Measurements from ENCODE around the gene ATP1B3. TPM values are rescaled to one million over a fixed set of nuclear protein-coding genes. Genes with fewer than 3 reads are reported as not detected.

Gene ATP1B3
- total and polyA plus RNA-seq, 2 of the 13 experiments (the other 11 are each of a cell fraction or from before 2014, with no cell fraction given) = 84.3 to 93.6 TPM

DNA sequence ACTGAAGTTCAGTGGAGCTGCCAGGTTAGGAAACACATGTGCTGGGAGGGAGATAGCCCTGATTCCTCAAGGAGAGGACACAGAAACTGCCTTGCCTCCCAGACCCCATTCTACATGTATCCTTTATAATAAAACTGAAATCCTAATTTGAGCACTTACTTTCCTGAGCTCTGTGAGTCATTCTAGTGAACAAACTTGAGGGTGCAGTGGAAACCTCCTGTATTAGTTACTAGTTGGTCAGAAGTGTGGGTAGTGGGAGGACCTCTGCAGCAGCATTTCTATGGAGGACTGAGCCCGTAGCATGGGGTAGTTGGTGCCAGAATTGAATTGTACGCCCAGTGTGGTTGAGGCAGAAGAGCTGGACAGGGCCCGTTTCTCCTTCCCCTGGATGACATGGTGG is 23.9 kb downstream of the ATP1B3 start:
- ATAC-seq (no peak), FAIRE-seq (no peak), DNase-seq (ENCODE audit: low spot score) (no peak)
- H3K4me1 ChIP-seq (ENCODE audit: insufficient read depth, low read length) = no peaks in the 10 kb centered on the region
- TF ChIP-seq, protein P1, sequence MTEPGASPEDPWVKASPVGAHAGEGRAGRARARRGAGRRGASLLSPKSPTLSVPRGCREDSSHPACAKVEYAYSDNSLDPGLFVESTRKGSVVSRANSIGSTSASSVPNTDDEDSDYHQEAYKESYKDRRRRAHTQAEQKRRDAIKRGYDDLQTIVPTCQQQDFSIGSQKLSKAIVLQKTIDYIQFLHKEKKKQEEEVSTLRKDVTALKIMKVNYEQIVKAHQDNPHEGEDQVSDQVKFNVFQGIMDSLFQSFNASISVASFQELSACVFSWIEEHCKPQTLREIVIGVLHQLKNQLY (CRISPR knock-in tag; IDR thresholded peaks at IDR 0.05) = no peak
- no peak for TF ChIP-seq ZFP37 (CRISPR knock-in tag; IDR thresholded peaks at IDR 0.05; ENCODE audit: borderline replicate concordance)
- TF ChIP-seq CHD2 (IDR thresholded peaks at IDR 0.05; ENCODE audit: low read depth, low read length) = no peak
- no peak for TF ChIP-seq ZNF7 (CRISPR knock-in tag; IDR thresholded peaks at IDR 0.05)
- H3K79me2 ChIP-seq (ENCODE audit: insufficient read depth, low read length) = peaks cover 19% of the 10 kb centered on the region
- no peaks in the 10 kb centered on the region for H3K27me3 ChIP-seq (ENCODE audit: control insufficient read depth in 1 of 2, insufficient read depth in 2 of 2, low read length in 2 of 2)
- ChIA-PET CTCF (ENCODE audit: low intra/inter-chr PET ratio, low total read pairs) (no interaction called here), POLR2A (no interaction called here)
- whole genome bisulfite sequencing (ENCODE audit: low lambda C conversion rate) = 87% methylated on average over 3 of the region's 3 CpGs
- no peaks in the 10 kb centered on the region for H4K20me1 ChIP-seq (ENCODE audit: insufficient read depth, low read length)
- no peak overlapping the region for H2AFZ ChIP-seq (ENCODE audit: low read length)
- peaks cover 11% of the 10 kb centered on the region; the same call in 1 of the 2 replicates for H3K9me3 ChIP-seq (ENCODE audit: low read length)
- H3K4me2 ChIP-seq (ENCODE audit: low read depth, low read length) = no peak overlapping the region
- no TSS peak for BruUV-seq (replicated peaks)
- peaks cover 7 to 14% of the 10 kb centered on the region in 2 experiments; a peak in 4 of 5 replicates for H3K36me3 ChIP-seq (replicated peaks in 1 of 2; ENCODE audit: control insufficient read depth in 1 of 2, insufficient read depth in 2 of 2, low read length in 2 of 2)
- no peak overlapping the region for H3K9ac ChIP-seq (ENCODE audit: insufficient read depth, low read depth, low read length)
- no peak overlapping the region for H3K27ac ChIP-seq (ENCODE audit: extremely low read length, insufficient read depth, low read length)
- intact Hi-C loops (cut with micrococcal nuclease; ENCODE audit: unreplicated experiment) (no loop called here), in situ Hi-C loops (cut with HindIII; ENCODE audit: extremely low pct_ligation_motif_present, low pct_unique_long_range_greater_than_20kb) (no loop called here)
- no peak overlapping the region for H3K4me3 ChIP-seq (replicated peaks in 1 of 3; ENCODE audit: insufficient read depth in 1 of 3, low read depth in 2 of 3, low read length in 3 of 3)

DNA sequence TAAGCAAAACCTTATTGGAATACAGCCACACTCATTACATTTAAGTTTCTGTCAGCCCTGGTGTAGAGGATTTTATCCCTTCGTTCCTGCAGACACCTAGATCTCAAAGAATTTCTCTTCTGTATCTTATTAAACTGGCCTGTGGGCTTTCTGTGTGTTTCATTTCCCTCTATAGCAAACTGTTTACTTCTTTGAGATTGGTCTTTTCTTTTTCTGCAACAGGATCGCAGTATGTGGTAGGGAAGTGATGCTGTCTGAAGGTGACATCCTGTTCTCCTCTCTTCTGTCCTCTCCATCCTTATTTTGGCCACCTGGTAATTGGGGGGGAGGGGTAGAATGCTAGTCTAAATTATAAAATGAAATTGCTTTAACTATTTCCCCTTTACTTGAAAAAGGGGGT is 25.5 kb downstream of the ATP1B3 start:
- Histone ChIP-seq H3K9me3 (ENCODE audit: low read length) (peaks cover 11% of the 10 kb centered on the region; the same call in 1 of the 2 replicates), H3K4me2 (ENCODE audit: low read depth, low read length) (no peak overlapping the region), H3K4me1 (ENCODE audit: insufficient read depth, low read length) (no peaks in the 10 kb centered on the region), H2AFZ (ENCODE audit: low read length) (no peak overlapping the region), H3K27me3 (ENCODE audit: control insufficient read depth in 1 of 2, insufficient read depth in 2 of 2, low read length in 2 of 2) (no peaks in the 10 kb centered on the region), H3K27ac (ENCODE audit: extremely low read length, insufficient read depth, low read length) (no peak overlapping the region), H3K79me2 (ENCODE audit: insufficient read depth, low read length) (peaks cover 13% of the 10 kb centered on the region), H3K36me3 (replicated peaks in 1 of 2; ENCODE audit: control insufficient read depth in 1 of 2, insufficient read depth in 2 of 2, low read length in 2 of 2) (peaks cover 6 to 24% of the 10 kb centered on the region in 2 experiments; a peak in 4 of 5 replicates), H3K4me3 (replicated peaks in 1 of 3; ENCODE audit: insufficient read depth in 1 of 3, low read depth in 2 of 3, low read length in 3 of 3) (no peak overlapping the region), H3K9ac (ENCODE audit: insufficient read depth, low read depth, low read length) (no peak overlapping the region), H4K20me1 (ENCODE audit: insufficient read depth, low read length) (no peaks in the 10 kb centered on the region)
- no peak for FAIRE-seq
- ATAC-seq = no peak
- ChIA-PET CTCF (ENCODE audit: low intra/inter-chr PET ratio, low total read pairs) (no interaction called here), POLR2A (no interaction called here)
- intact Hi-C loops (cut with micrococcal nuclease; ENCODE audit: unreplicated experiment) = no loop called here
- no peak for DNase-seq (ENCODE audit: low spot score)
- in situ Hi-C loops (cut with HindIII; ENCODE audit: extremely low pct_ligation_motif_present, low pct_unique_long_range_greater_than_20kb) = no loop called here
- no TSS peak for BruUV-seq (replicated peaks)
- 98% methylated on average over 2 of the region's 2 CpGs for WGBS (ENCODE audit: low lambda C conversion rate)
- no peak for TF ChIP-seq ARNT (IDR thresholded peaks at IDR 0.05)
- TF ChIP-seq, protein P2, sequence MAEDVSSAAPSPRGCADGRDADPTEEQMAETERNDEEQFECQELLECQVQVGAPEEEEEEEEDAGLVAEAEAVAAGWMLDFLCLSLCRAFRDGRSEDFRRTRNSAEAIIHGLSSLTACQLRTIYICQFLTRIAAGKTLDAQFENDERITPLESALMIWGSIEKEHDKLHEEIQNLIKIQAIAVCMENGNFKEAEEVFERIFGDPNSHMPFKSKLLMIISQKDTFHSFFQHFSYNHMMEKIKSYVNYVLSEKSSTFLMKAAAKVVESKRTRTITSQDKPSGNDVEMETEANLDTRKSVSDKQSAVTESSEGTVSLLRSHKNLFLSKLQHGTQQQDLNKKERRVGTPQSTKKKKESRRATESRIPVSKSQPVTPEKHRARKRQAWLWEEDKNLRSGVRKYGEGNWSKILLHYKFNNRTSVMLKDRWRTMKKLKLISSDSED (CRISPR knock-in tag; IDR thresholded peaks at IDR 0.05) = no peak
- no peak for TF ChIP-seq ZNF350 (CRISPR knock-in tag; IDR thresholded peaks at IDR 0.05; ENCODE audit: borderline replicate concordance, low read depth)
- TF ChIP-seq MBD4 (IDR thresholded peaks at IDR 0.05; ENCODE audit: borderline replicate concordance, low read length) = no peak
- no peak for TF ChIP-seq NR1H2 (CRISPR knock-in tag; IDR thresholded peaks at IDR 0.05; ENCODE audit: borderline replicate concordance, low read depth)
- no peak for TF ChIP-seq KMT2B (CRISPR knock-in tag; IDR thresholded peaks at IDR 0.05)
- TF ChIP-seq TBX3 (IDR thresholded peaks at IDR 0.05; ENCODE audit: borderline replicate concordance) = no peak
- TF ChIP-seq, protein P3, sequence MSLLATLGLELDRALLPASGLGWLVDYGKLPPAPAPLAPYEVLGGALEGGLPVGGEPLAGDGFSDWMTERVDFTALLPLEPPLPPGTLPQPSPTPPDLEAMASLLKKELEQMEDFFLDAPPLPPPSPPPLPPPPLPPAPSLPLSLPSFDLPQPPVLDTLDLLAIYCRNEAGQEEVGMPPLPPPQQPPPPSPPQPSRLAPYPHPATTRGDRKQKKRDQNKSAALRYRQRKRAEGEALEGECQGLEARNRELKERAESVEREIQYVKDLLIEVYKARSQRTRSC (CRISPR knock-in tag; IDR thresholded peaks at IDR 0.05; ENCODE audit: low read depth) = no peak
- no peak for TF ChIP-seq ZNF34 (CRISPR knock-in tag; IDR thresholded peaks at IDR 0.05; ENCODE audit: borderline replicate concordance)
- no peak for TF ChIP-seq ZC3H13 (CRISPR knock-in tag; IDR thresholded peaks at IDR 0.05)
- TF ChIP-seq ZNF510 (CRISPR knock-in tag; IDR thresholded peaks at IDR 0.05; ENCODE audit: low read depth) = no peak
- TF ChIP-seq MAFG (CRISPR knock-in tag; IDR thresholded peaks at IDR 0.05) = no peak

Data from HepG2 (cell line).